GM19397 (cell line): ENCODE results near the gene DUSP11.
A peak's percentile ranks its signal among the peaks of the same experiment; 100 is the strongest.
"Not testable (repeated sequence)": the region's sequence is repeated elsewhere in the genome, so short reads cannot be mapped to it uniquely, and the experiment has no call there.

Source experiments
- ATAC-seq: cut with Tn5 transposase; IDR thresholded peaks from one replicate; pipeline ENCODE4 v1.9.1; 2021; ENCODE audit warnings: mild to moderate bottlenecking, moderate library complexity; ENCODE audit not compliant: unreplicated experiment

Gene DUSP11

DNA sequence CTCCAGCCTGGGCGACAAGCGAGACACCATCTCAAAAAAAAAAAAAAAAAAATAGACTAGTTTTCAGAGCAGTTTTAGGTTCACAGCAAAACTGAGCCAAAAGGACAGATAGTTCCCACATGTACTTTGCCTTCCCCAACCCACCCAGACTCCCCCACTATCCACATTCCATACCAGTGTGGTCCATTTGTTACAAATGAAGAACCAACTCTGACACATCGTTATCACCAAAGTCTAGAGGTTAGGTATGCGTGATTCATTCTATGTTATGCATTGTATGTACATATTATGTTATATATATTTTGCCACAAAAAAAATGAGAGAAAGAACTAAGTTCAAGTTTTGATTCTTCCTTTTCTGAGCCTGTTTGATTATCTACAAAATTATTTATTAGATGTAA lies 3.5 kb downstream of the DUSP11 start:
- ATAC-seq, result no peak

DNA sequence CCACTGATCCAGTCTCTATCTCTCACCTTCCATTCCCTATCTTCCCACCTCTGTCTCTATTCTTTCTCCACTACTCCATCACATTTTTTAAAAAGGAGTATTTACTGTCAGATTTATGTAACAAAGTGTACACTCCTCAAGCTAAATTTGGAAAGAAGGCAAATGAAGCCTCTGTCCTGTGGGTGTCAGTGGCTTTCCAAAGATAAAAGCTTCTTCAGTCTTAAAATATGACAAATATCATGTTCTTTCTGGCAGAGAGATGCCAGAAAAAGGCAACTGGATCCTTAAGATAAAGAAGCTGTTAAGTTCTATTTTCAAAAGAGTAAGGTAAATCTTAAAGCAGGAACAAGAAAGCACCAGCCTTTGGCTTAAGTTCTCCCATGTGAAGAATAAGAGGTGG lies 7.1 kb downstream of the DUSP11 start:
- ATAC-seq, result no peak

DNA sequence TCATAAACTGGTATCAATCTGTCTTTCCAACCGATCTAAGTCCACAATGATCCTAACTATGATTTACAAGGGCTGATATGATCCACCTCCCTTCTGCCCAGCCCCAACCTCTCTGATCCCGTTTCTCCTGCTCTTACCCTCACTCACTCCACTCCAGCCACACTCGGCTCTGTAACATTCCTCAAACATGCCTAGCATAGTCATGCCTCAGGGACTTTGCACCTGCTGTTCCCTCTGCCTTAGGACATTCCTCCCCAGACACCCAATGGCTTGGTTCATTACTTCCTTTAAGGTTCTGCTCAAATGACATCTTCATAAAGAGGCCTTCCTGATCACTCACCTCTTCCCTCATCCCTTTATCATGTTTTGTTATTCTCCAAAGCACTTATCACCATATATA lies 9.2 kb downstream of the DUSP11 start:
- ATAC-seq, result no peak

DNA sequence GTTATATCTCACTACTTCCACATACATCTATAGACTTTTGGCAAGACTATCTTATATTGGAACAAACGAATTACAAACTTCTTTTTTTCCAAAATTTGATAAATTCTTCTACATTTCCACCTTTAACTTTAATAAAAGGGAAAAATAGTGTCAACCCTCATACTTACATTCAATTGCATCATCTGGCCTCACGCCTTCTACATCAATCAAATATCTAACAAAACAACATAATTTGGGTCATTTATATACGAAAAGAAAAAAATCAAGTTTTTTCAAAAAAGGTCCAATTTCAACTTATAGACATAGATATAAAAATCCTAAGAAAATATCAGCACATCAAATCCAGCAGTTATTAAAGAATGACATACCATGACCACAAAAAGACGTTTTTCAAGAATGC lies 12.9 kb downstream of the DUSP11 start:
- ATAC-seq, result no peak

DNA sequence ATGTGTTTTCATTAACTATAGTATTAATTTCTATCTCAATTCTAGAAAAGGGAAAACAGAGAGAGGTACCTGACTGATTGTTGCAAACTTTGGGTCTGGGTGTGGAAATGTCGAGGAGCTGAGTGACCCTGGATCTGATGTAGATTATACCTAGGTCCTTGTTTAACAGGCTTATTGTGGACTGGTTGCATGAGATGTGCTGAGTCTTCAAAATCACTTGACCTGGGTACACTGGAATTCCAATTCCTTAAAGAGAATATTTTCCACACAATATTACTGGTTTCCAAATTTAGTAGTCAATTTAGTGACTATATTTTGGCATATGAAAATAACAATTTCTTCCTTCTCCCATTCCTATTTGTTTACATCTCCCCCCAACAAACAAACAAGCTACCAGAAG lies 13.6 kb downstream of the DUSP11 start:
- ATAC-seq, result no peak

DNA sequence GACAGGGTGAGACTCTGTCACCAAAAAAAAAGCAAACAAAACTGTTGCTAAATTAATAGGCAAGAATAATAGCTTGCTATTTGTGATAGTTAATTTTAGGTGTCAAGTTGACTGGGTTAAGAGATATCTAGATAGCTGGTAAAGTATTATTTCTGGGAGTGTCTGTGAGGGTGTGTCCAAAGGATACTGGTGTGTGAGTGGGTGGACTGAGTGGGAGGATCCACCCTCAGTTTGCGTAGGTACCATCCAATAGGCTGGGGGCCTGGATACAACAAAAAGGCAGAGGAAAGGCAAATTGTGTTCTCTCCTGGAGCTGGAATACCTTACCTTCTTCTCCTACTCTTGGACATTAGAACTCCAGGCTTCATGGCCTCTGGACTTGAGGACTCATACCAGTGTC lies 15.0 kb downstream of the DUSP11 start:
- ATAC-seq, result no peak

DNA sequence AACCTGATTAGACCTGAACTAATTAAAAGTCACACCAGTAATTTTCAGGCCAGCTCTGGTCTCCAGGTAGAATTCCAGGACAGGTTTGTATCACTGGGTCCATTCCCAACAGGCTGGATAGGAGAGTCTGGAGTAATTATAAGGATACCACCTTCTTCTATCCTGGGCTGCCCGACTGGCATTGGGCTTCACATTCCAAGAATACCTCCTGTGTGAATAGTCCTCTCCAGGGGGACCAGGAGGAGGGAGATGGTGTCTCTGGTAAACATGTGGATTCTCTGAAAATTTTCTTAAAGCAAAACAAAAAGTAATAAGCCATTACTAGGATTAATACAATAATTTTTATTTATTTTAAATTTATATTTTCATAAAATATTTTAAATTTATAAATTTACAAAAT lies 17.3 kb downstream of the DUSP11 start:
- no peak for ATAC-seq

DNA sequence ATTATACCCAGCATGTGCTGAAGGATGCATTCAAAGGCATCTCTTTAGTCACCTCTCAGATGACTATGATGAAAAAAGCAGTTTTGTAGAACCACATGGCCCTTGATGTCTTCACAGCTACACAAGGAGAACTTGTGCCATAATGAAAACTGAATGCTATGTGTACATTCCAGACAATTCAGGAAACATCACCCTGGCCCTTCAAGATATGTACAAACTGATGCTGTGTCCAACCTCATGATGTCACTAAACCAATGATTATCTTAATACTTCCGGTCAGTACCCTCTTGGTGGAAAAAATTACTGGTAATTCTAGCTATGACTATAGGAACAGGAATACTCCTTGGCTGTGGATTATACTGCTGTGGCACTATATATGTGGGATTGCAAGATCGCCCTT lies 20.0 kb downstream of the DUSP11 start:
- no peak for ATAC-seq

DNA sequence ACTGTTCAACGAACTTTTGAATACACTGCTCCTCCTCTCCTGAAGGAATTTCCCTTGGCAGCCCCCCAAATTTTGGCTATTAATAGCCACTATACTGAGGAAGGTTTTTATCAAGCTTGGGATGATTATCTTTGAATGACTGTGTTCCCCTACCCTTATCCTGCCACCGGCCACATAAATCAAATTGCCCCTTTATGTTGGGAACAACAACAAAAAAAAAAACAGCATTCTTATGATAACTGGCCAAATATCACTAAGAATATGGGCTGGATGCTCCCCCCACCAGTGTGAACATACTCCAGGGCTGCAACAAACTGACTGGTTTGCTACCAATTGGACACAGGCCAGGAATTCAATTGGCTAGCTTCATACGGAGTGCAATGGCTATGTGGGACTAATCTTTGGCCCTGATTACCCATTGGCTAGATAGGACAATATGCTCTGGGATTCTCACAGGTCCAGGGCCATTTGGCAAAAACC lies 20.6 kb downstream of the DUSP11 start:
- ATAC-seq, result no peak

DNA sequence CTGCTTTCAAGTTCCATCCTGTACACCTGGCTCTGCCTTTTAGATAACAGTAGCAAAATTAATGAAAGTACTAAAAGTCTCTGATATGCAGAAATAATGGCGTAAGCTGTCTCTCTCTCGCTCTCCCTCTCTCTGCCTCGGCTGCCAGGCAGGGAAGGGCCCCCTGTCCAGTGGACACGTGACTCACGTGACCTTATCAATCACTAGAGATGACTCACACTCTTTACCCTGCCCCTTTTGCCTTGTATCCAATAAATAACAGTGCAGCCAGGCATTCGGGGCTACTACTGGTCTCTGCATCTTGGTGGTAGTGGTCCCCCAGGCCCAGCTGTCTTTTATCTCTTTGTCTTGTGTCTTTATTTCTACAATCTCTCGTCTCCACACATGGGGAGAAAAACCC lies 25.6 kb downstream of the DUSP11 start:
- ATAC-seq, result not testable (repeated sequence)

DNA sequence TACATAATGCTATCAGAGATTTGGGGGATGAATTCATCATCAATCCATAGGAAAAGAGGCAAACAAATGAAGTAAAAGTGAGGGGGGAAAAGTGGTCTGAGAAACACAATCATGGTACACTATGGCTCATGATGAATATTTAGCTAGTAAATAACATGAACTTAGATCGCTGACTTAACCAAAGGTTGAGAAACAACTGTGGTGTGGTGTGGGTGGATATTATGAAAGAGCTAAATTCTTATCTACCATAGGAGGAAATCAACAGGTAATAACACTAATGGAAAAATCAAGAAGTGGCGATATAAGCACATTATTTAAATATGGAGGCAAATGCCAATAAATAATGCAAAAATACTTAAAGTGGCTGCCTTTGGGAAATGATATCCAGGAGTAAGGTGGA lies 30.6 kb downstream of the DUSP11 start:
- no peak for ATAC-seq

DNA sequence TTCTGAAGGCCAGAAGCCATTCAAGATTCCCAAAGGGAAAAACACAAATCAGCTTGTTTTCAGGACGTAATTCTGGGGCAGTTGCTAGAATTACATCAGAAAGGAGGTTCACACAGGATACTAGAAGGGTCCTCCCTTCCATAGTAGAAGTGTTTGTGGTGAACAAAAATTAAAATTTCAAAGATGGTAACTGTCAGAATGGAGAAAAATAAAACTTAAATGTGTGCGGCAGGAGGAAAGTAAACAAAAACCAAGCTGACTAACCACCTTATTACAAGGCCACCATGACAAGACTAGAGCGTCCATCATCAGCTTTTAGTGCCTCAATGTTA lies 33.1 kb downstream of the DUSP11 start:
- no peak for ATAC-seq

DNA sequence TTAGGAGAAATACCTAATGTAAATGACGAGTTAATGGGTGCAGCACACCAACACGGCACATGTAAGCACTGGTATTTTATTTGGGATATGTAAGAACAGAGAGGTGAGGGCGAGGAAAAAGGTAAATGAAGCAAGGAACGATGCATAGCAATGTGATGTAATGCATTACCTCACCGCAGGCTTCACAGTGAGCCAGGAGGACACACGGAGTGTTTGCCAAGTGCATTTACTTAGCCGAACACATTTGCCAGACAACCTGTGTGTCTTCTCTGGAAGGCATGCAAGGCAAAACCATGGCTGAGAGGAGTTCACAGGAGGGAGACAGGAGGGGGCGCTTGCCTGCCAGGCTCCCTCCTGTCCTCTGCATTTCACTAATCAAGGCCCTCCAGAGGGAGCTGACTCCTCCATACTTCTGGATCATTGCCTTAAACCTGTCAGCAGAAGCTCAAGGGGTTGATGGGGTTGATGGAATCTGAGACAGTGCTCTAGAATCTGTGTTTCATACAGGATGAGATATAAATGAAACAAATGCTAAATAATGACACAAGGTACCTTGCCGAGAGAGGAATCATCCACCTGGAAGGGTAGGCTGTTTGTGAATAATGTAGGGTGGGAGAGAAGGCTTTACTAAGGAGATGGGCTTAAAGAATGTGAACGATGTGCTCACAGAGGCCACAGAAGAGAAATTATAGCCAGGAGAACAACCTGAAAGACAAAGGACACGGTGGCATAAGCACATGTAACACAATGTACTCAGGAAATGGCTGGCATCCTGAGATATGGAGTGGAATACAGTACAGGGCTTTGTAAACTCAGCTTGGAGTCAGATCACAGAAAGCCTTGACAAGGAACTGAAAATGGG lies 33.7 kb downstream of the DUSP11 start:
- ATAC-seq, result no peak

DNA sequence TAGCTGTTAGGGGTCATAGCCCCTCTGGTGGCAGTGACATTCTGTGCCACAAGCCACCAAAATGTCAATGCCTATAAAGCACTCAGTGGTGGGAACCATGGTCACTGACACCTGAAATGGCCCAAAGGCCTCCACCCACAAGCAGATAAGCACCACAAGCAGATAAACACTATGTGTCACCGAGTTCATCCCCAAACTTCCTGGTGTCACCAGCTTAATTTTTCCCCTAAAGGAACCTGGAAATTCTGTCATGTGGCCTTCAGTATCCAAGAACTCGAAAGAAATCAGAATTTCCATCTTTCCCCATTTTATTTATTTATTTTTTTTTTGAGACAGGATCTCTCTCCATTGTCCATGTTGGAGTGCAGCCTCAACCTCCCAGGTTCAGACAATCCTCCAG lies 39.1 kb downstream of the DUSP11 start:
- ATAC-seq, result no peak

DNA sequence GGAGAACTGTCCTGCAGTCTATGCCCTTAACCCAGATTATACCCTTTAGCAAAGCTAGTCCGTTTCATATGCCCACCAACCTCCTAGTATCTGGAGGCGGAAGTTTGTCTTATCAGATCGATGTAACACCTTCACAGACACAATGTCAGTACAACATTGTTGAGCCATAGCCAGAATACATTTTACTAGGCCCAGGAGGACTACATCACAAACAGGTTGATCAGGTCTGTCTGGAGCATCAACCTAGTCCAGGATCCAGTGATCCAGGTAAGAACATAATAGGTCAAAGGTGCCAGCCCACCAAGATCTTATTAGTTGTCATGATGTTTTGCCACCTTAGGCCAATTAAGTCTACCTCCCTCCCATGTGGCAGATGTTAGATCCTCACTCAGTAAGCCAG lies 40.8 kb downstream of the DUSP11 start:
- no peak for ATAC-seq

DNA sequence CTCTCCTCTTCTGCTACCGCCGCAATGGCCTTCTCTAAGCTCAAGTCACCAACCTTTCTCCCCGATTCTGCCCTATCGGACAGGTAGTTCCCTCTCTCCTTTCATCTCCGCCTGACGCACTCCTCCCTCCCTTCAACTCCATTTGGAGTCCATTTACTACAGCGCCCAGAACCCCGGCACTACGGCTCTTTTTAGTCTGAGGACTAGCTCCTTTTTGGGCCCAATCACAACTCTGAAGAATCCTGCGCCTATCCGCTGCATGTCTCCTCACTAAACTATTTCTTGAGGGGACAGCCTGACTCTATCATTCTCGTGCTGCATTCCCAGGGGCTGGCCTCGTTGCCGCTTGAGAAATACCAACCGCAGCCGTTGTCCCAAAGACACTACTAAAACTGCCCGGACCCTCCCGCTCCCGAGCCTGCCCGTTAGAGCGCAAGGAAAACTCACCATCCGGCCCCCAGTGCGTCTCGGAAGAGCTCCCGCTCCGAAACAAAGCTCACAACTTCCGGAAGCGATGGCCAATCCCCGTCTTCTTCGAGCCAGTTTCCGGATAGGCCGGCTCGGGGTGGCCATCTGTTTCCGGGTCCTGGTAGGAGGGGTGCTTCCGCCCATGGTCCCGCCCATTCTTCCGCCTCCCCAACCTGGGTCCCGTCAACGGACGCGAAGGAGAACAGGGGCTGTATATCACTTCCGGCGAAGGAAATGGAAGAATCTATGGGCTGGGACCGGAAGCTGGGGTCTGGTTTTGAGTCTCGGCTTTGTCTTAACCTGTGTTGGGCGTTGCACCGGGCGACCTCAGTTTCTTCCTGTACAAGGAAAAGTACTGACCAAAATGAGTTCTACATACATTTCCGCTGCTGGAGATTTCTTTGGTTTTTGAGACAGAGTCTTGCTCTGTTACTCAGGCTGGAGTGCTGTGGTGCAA lies 42.8 kb downstream of the DUSP11 start, which contains the start of gene TPRKB:
Gene TPRKB (minus strand): TSS at position 491 of the 925 bp plus-strand sequence. CDS start 2,776 bp downstream, outside the sequence.
- ATAC-seq, result peak; percentile 96

DNA sequence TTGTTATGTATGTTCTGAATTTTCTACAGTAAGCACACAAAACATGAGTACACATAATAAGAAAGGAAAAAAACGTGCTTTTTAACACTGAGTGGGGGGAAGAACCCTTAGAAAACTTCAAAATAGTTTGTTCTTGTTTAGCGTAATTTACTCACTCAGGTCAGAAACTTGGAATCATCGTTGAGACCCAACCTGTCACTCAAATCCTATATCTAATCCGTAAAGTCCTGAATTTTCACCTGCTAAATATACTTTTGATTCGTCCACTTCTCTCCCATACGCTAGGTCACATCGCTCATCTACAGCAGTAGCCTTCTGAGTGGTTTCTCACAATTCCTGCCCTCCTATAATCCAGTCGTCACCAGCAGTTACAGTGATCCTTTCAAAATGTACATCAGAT lies 43.5 kb downstream of the DUSP11 start:
- no peak for ATAC-seq

DNA sequence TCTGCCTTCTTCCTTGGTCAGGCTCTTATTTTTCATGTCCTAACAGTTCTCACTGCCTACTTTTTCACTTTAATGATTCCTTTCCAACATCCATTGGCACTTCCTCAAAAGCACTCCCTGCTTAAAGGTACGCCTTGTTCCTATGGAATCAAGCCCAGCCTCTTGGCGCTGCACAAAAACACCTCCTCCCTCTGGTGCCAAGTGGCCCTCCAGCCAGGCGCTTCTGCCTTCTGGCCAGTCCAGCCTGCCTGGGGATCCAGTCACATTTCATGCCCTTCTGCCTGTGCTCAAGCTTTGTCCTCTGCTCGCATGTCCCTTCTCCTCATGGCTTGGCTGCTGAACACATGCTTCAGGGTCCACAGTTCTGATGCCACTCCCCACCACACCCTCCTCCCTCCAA lies 49.1 kb downstream of the DUSP11 start:
- ATAC-seq, result no peak

DNA sequence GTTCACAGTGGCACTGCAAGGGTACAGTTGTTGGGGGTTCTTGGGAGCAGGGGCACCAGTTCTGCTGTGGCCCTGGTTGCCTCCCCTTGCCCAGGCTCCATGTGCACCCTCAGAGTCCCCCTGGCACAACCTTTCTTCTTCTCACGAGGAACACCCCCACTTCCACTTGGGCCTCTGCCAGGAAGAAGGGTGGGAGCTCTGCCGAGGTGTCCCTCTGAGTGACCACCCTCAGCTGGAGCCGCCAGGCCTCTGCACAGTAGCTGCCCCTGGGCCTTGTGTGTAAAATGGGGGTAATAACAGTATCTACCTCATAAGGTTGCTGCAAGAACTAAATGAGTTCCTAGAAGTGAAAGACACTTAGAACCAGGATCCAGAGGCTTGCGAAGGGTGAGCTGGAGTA lies 51.2 kb downstream of the DUSP11 start:
- ATAC-seq, result no peak

DNA sequence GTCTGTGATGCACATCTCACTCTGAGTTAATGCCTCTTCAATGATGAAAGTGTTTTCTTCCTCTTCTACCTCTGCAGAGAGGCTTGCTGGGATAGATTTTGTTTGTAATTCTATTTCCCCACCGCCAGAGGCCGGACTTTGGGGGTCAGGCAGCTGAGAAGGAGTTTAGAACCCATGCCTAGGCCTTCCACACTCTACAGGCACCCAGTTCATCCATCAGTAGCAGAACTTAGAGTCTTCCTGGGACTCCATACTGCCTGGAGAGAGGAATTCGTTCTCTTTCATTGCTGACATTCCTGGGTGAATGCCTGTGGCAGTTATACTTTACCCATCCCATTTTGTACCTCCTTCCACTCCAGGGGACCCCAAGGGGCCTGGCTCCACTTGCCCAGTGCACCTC lies 51.9 kb downstream of the DUSP11 start:
- no peak for ATAC-seq

DNA sequence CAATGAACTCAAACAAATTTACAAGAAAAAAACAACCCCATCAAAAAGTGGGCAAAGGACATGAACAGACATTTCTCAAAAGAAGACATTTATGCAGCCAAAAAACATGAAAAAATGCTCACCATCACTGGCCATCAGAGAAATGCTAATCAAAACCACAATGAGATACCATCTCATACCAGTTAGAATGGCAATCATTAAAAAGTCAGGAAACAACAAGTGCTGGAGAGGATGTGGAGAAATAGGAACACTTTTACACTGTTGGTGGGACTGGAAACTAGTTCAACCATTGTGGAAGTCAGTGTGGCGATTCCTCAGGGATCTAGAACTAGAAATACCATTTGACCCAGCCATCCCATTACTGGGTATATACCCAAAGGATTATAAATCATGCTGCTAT lies 53.2 kb downstream of the DUSP11 start:
- ATAC-seq, result not testable (repeated sequence)
